DMS153 treated with DMSO at 0.1 percent for 48 hours (cell line): Measurements from ENCODE around the gene TRAF5.
"Not testable (repeated sequence)": the region's sequence is repeated elsewhere in the genome, so short reads cannot be mapped to it uniquely, and the experiment has no call there.

Experiments used
- DNase-seq: peaks from one replicate; lab custom pipeline; 2025; ENCODE audit not compliant: unreplicated experiment; lab: John Stamatoyannopoulos, UW

The TRAF5 gene

DNA sequence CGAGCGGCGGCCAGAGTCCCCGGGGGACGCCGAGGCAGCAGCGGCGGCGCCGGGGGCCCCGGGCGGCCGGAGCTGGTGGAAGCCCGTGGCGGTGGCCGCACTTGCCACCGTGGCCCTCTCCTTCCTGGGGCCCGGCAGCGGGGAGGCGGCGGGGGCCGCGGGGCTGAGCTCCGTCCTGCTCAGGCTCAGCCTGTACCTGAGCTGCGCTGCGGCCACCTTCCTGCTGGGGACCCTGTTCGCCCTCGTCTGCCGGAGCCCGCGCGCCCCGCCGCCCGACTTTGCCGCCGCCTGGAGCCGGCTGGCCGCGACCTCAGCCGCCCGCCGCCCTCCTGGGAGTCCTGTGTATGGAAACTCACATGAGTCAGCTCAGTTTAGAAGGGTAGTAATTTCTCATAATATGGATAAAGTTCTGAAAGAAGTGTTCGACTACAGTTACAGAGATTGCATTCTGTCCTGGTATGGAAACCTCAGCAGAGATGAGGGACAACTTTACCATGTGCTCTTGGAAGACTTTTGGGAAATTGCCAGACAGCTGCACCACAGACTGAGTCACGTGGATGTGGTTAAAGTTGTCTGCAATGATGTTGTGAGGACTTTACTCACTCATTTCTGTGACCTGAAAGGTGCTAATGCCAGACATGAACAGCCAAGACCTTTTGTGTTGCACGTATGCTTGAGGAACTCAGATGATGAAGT is 90.1 kb downstream of the TRAF5 start:
- not testable (repeated sequence) for DNase-seq

GRCh38 chr1:211420389-211420788 is 93.8 kb downstream of the TRAF5 start:
- DNase-seq = no peak

DNA sequence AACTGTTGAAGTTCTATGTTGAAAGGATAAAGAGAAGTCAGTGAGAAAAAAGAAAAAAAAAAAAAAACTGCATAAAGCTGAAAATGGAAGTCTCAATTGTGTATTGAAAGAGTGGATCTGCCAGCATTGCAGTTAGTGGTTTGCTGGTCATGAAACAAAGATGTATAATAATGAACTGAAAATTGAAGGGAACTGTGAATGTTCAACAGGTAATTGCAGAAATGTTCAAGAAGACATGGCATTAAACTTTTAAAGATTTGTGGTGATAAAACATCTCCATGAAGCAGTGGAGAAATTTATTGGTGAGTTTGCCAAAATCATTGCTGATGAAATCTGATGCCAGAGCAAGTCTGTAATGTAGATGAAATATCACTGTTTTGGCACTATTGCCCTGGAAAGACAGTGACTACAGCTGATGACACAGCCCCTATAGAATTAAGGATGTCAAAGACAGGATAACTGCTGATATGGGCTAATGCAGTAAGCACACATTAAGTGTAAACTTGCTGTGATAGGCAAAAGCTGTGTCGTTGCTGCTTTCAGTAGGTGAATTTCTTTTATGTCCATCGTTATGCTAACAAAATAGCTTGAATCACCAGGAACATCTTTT is 94.3 kb downstream of the TRAF5 start:
- DNase-seq = no peak

- DNase-seq = no peak
Observed at GRCh38 chr1:211424018-211424417, 97.4 kb downstream of the TRAF5 start.
